Stimulated activated CD8-positive, alpha-beta memory T cell treated with anti-CD3 and anti-CD28 coated beads, Interleukin-15, amount 100 ng/mL, for 48 hours (primary cell): Measurements from ENCODE around the gene OTOGL.

Experiments
- DNase-seq, 2 donors: peaks; one replicate each; pipeline ENCODE4 v3.0.0-alpha.2; 2020; ENCODE audit warnings: low read depth in 2 of 2

The OTOGL gene

DNA sequence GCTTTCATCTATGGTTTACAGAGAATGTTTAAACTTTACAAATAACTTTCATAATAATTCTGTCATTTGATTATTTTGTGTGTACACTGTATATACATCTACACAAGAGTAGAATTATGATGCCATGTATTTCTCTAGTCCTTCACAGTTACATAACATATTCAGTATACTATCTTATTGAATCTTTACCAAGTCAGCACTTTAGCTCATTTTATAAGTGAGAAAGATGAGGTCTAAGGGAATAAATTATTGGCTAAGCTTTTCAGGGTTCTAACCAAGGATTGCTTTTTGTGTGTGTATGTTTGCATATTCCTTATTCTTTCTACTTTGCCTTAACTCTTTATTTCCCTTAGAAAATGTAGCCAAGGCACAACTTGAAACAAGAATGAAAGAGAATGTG is 260.4 kb downstream of the OTOGL start:
- DNase-seq = no peak

DNA sequence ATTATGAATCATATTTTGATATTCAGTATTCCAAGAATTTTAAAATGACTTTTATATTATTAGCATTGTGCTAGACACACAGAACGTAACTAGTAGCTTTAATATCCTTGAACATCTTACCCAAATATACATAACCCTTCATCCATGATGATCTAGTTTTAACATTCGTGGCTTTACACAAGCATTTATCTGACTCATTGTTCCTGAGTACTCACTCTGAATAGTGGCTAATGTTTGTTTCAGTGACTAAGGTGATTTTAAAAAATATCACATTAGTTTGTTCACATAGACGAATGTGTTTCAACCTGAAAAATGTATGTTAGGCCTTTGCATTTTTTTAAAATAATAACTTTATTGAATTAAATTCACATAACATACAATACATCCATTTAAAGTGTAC is 264.7 kb downstream of the OTOGL start:
- DNase-seq = no peak

DNA sequence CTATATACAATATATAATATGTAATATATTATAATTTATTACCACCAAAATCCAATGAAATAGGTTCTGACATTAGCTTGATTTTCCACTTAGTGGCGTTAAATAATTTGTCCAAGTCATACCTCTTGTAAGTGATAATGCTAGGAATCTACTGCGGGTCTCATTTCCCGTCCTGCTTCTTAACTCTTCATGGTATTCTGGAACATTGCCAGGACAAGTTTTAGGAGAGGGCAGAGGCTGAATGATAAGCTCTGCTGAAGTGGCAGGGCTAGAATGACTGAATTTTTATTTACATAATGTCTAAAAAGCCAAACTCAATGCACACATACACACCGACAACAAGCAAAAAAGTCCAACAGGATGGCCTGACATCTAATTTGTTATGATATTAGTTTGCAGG is 274.3 kb downstream of the OTOGL start:
- DNase-seq = no peak

DNA sequence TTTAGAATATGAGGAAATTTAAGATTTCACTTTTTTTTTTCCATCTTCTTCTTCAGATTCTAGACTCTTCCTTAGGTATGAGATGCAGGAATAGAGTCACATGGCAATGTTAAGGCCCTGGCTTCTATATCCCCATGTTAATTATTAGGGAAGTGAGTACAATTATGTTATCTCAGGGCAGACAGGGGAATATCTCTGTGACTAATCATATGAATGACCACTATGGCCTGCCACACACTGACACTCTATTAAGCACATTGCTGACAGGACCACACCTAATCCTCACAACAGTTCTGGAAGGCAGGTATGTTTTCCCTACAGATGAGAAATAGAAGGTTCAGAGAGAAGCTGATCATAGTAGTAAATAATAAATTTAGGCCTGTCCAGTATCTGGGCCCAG is 275.3 kb downstream of the OTOGL start:
- no peak for DNase-seq

DNA sequence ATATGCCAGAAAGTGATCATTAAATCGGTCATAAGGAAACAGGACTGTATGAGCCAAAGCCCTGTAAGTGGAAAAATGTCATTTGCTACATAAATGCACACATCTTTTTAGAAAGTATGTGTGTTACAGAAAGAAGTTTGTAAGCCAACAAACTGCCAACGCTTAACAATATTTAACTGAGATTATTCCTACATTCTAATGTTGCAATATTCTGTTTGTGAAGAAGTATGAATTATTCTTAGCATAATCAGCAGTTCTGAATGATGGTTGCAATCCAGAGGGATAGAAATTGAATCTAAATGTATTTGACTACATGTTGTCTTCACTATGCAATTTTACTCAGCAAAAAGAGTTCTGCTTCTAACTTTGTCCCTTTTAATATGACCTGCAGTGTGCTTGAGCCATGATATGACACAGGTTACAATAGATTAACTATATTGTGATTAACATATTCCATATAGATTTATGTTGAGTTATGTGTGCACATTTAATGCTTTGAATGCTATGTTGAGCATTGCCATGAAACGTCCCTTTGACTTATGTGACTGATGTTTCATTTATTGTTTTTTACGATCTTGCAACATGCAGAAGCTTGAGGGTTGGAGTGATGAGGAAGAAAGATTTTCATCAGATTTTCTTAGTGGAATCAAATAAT is 277.9 kb downstream of the OTOGL start:
- no peak for DNase-seq

DNA sequence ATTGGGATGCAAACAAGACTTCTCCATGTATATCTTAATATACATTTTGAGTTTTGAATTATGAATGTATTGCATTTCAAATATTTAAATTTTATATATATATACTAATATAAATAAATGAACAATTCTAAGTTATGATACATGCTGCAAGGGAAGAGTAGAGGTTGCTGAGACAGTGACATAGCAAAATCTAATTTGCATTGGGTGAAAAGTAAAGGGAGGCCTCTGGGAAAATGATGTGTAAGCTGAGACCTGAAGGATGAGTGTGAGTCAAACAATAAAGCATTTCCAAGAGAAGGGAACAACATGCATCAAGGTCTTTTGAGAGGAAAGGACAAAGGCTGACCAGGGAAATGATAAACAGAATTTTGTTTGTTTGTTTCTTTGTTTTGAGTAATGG is 281.8 kb downstream of the OTOGL start:
- DNase-seq = no peak

DNA sequence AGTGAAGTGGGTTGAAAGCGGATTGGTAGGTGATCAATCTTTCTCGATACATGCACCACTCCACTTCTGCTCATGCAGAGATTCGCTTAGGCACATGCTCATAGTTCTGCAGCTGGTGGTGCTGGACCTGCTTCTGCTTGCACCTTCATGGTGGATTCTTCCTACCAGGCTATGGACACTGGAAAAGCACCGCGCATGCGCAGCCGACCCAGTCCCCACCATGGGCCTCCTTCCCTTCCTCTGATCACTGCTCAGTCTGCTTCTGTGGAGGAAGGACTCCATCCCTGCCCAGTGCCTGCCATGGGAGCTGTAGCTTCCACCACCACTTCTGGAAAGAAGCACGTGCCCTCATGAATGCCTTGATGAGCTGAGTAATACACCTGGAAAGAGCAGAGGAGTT is 282.9 kb downstream of the OTOGL start:
- DNase-seq = no peak

DNA sequence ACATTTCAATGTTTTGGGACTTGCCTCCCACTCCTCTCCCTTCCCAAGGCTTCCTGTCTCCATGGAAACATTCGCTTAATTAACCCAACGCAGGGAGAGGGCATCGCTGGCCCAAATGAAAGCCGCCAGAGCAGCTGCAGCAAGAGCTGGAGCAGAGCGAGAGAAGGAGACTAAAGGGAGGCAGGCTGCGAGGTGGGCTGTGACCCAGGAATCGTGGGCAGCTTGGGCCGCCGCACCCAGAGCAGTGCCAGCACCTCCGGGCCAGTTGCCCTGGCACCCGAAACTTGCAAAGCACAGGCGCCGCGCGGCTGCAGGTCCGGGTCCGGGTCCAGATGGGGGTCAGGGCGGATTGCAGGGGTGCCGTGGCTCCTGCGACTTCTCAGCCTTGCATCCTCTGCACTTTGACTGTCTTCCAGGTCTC is 301.2 kb downstream of the OTOGL start:
- no peak for DNase-seq

DNA sequence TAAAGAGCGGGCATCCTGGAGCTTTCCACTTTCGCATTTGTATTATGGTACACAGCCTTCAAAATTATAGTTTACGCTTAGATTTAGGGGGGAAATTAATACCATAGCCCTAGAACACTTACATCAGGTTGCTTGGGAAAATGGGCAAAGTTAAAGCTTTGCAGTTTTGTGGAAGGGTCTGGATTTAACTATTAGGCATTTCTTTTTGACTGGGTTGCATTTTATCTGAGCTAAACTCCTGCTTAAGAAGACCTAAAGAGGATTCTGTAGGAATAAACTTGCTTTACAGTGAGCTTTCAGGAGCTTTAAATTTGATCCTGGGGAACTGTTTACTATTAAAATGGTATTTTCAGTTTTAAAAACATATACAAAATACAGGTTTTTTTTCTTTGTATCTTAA is 301.9 kb downstream of the OTOGL start:
- no peak for DNase-seq

DNA sequence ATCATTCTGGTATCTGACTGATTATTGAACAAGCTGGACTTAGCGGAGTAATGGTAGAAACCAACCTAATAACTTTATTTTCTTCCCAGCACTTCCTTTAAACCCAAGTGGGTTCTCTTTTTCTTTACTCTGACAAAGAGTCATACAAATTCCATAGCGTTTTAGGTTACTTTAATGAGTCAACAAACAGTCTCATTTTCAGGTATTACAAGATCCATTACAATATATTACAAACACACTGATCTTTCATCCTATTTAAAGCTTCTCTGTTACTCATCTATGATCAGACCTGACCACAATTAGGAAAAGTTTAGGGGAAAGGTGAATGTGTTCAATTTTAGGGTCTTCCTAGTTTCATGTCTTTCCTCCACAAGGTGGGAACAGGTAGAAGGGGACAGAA is 305.3 kb downstream of the OTOGL start:
- no peak for DNase-seq

DNA sequence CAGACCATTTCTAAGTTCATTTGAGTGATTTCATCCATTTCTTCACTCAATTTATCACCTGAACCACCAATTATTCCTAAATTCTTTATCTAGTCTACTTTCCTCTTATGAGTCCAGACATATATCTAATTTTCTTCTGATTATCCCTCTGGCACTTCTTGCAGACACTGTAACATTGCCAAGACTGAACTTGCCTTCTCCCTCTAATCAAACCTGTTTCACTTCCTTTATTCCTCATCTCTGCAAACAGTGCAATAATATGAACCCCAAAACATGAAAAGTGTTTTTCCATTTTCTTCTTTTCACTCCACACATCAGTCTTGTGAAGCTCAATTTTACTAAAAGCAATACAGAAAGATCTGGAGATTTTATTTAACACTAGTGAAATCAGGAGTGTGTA is 306.9 kb downstream of the OTOGL start:
- no peak for DNase-seq

DNA sequence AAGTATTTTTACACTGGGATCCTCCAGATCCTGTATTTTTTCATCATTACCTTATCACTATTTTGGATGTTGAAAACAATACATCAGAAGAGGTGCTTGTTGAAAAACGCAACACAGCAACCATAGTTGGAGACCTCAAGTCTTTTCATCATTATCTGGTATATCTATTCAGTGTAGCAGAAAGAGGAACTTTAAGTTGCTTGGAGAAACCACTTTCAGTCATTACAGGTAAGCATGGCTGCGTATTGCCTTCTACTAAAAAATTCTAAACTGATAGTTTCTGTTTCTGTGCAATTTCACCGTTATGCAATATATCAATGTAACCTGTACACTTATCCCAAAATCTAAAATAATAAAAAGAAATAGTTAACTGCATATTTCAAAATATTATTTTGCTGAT is 312.4 kb downstream of the OTOGL start:
- no peak for DNase-seq

DNA sequence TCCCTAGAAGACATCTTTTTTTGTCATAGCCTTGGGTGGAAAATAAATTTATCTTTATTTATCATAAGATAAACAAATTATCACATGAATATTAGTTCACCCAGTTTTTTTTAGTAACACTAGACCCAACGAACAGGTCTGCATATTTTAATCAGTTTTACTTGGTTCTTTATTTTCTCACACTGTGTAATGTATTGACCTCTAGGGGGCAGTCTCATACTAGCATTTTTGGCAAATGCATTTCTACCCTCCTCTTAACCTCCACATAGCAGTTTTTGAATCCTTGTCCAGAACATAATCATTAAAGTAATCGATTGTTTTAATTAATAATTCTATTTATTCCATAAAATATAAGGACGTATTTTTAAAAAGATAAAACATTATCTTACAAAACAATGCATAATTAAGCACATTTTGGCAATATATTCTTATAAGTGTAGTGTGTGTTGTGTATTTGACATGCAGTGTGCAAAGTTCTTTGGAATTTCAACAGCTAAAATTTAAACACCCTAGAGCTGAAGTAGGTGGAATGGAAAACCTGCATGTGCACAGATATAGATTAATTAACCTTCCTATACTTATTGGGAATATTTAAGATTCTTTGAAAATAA is 313.1 kb downstream of the OTOGL start:
- no peak for DNase-seq

DNA sequence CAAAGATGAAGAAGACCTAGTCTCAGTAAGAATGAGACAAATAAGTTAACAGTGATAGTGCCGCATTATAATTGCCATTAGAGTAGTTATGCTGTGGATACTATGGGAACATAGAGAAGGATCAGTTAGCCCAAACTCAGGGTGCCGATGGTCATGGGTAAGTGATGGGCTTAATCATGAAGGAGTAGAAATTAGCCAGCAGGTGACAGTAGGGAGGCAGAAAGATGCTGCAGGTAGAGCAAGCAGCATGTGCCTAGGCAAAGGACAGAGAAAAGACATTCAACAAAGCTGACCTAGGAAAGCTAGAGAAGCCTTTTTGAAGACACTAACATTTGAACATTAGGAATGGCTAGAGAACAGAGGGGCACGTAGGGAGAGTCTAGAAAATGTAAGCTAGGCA is 314.1 kb downstream of the OTOGL start:
- DNase-seq = no peak

DNA sequence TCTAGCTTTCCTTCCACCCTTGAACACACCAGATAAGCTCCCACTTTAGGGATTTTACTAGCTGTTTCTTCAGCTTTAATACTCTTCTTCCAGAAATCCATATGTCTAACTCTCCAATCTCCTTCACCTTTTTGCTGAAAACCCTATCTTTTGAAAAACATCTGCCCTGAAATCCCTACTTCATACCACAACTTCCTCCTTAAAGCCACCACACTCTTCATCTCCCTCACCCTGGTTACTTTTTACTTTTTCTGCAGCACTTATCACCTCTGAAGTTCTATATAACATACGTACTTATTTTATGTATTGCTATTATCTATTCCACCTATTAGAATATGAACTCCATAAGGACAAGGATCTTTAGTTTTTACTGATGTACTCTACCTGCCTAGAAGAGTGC is 316.1 kb downstream of the OTOGL start:
- no peak for DNase-seq

DNA sequence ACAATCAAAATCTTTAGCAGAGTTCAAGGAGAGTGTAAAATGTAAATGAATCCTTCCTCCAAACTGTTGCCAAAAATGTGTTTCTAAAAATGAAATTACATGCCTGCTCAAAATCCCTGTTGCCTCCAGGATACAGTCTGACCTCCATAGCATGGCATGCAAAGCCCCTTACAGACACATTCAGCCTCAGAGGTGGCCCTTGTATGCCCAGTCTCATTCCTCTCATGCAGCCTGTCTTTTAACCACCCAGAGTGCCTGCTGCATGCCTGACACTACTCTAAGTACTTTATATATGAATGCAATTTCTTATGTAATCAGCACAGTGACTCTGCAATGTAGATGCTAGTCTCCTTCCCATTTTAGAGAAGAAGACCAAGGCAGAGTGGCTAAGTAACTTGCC is 320.3 kb downstream of the OTOGL start:
- no peak for DNase-seq

DNA sequence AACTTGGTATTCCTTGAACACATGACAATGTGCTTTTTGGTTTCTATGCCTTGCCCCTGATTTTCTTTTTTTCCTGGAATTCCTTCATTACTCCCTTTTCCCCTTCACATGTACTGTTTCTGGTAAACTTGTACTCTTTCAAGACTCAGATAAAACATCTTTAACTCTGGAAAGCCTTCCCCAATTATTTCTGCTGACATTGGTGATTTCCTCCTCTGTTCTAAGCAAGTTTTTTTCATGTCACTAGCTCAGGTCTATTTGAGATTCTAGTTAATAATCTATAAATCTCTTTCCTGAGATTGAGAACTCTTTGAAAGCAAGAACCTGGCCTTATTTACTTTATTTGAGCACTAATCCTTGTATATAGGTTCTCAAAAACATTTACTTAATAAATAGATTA is 320.7 kb downstream of the OTOGL start:
- DNase-seq = no peak

DNA sequence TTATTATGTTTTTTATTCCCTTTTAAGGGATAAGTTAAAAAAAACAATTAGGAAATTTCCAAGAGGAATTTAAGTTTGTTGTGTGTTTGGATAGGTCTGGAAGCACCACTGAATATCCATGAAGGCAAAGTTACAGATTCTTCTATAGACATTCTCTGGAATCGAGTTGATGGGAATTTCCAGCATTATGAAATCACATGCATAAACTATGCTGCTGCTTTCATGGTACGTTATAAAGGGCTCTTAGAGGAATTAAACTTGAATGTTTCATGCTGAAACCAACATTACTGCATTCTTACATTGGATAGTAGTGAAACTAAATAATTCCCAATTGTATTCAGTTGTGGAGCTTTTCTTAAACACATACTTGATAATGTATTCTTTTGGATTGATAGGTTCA is 323.2 kb downstream of the OTOGL start:
- no peak for DNase-seq
